CD4-positive, alpha-beta T cell treated with Interferon alpha-2 for 1 hour (primary cell): ENCODE data around the gene EXO5.
"Not testable (repeated sequence)": the region's sequence is repeated elsewhere in the genome, so short reads cannot be mapped to it uniquely, and the experiment has no call there.

Experiments used
- DNase-seq, 2 donors: peaks; one replicate each; pipeline ENCODE4 v3.0.0-alpha.2; 2020 to 2022

The EXO5 gene

GRCh38 chr1:40508375-40509341, at the start of gene EXO5:
Gene EXO5 (plus strand): TSS chr1:40508767. CDS start chr1:40514545, 5,778 bp downstream.
- peak; percentile 75 to 83 for DNase-seq

- no peak for DNase-seq
Measured at GRCh38 chr1:40462956-40463590, 45.5 kb upstream of the EXO5 start.

- DNase-seq, result no peak
Measured at GRCh38 chr1:40469327-40469726, 39.2 kb upstream of the EXO5 start.

GRCh38 chr1:40475268-40475667, 33.3 kb upstream of the EXO5 start:
- DNase-seq, result no peak

GRCh38 chr1:40476924-40477677, 31.5 kb upstream of the EXO5 start, which contains the start of gene ZFP69:
Gene ZFP69 (plus strand): TSS chr1:40477290. CDS start chr1:40479362, 2,072 bp downstream.
- DNase-seq, result peak; percentile 66 to 76

GRCh38 chr1:40477678-40478053, 30.9 kb upstream of the EXO5 start:
- peak in 1 of 2 donors; percentile 6 for DNase-seq

- no peak for DNase-seq
Measured at GRCh38 chr1:40478276-40478675, 30.3 kb upstream of the EXO5 start.

GRCh38 chr1:40479156-40479555, 29.4 kb upstream of the EXO5 start:
- DNase-seq, result no peak

GRCh38 chr1:40495315-40495903, 13.2 kb upstream of the EXO5 start:
- DNase-seq, result no peak

GRCh38 chr1:40502651-40503050, 5.9 kb upstream of the EXO5 start:
- not testable (repeated sequence) for DNase-seq

- DNase-seq, result no peak
Measured at GRCh38 chr1:40507973-40508372, 594 bp upstream of the EXO5 start.

GRCh38 chr1:40519517-40519916, 10.9 kb downstream of the EXO5 start:
- DNase-seq, result no peak

- DNase-seq, result no peak
Measured at GRCh38 chr1:40530735-40531380, 22.3 kb downstream of the EXO5 start.

GRCh38 chr1:40531381-40532061, 23.0 kb downstream of the EXO5 start, which contains the start of gene ZNF684:
Gene ZNF684 (plus strand): TSS chr1:40531637. CDS start chr1:40533167, 1,530 bp downstream.
- DNase-seq, result peak; percentile 89 to 91

- no peak for DNase-seq
Measured at GRCh38 chr1:40532062-40532389, 23.5 kb downstream of the EXO5 start.

GRCh38 chr1:40532844-40533424, 24.4 kb downstream of the EXO5 start:
- DNase-seq, result peak; percentile 38 to 54

- no peak for DNase-seq
Measured at GRCh38 chr1:40534589-40534988, 26.0 kb downstream of the EXO5 start.

GRCh38 chr1:40535732-40536131, 27.2 kb downstream of the EXO5 start:
- DNase-seq, result no peak

- DNase-seq, result peak in 1 of 2 donors; percentile 38
Measured at GRCh38 chr1:40539338-40539737, 30.8 kb downstream of the EXO5 start.

GRCh38 chr1:40546957-40547356, 38.4 kb downstream of the EXO5 start:
- no peak for DNase-seq

- DNase-seq, result no peak
Measured at GRCh38 chr1:40553017-40553416, 44.5 kb downstream of the EXO5 start.
